NK-92 treated with Interleukin-12 subunit alpha and Interleukin-12 subunit beta, amount 100 ng/mL, for 24 hours (cell line): ENCODE measurements around the gene CTBP2.

Experiments used
- DNase-seq: peaks from one replicate; lab custom pipeline; 2025; lab: John Stamatoyannopoulos, UW

CTBP2 gene

GRCh38 chr10:124941823-124942222, 218.5 kb downstream of the CTBP2 start, which contains the start of gene ZRANB1:
TSS of gene ZRANB1 (plus strand) at chr10:124942123. CDS start at chr10:124942494, 371 bp downstream.
- no peak for DNase-seq

GRCh38 chr10:124939290-124939689, 221.1 kb downstream of the CTBP2 start:
- DNase-seq: no peak

- DNase-seq: no peak
Observed at GRCh38 chr10:124936813-124937212, 223.6 kb downstream of the CTBP2 start.

- DNase-seq: no peak
Observed at GRCh38 chr10:124935946-124936345, 224.4 kb downstream of the CTBP2 start.
